Astrocyte of the cerebellum (primary cell): ENCODE measurements around the gene FBLN5.

Experiments
- DNase-seq: peaks from one replicate; pipeline ENCODE4 v3.0.0-alpha.2; 2011; ENCODE audit warnings: low read depth
- H3K4me3 ChIP-seq: 2 replicates; pipeline ENCODE4 v1.5.1; 2011; ENCODE audit warnings: mild to moderate bottlenecking, low read depth, low read length, moderate library complexity
- in situ Hi-C: cut with HindIII; loops from 2 replicates; pipeline ENCODE4 v1.10.0; 2017; ENCODE audit warnings: low sequenced_read_pairs
- TF ChIP-seq, protein P1 (sequence below): IDR thresholded peaks from 2 replicates; pipeline ENCODE4 v1.5.1; 2012; ENCODE audit warnings: low read length, low read depth, moderate library complexity, mild to moderate bottlenecking; ENCODE audit errors: missing control alignments

FBLN5 gene

DNA sequence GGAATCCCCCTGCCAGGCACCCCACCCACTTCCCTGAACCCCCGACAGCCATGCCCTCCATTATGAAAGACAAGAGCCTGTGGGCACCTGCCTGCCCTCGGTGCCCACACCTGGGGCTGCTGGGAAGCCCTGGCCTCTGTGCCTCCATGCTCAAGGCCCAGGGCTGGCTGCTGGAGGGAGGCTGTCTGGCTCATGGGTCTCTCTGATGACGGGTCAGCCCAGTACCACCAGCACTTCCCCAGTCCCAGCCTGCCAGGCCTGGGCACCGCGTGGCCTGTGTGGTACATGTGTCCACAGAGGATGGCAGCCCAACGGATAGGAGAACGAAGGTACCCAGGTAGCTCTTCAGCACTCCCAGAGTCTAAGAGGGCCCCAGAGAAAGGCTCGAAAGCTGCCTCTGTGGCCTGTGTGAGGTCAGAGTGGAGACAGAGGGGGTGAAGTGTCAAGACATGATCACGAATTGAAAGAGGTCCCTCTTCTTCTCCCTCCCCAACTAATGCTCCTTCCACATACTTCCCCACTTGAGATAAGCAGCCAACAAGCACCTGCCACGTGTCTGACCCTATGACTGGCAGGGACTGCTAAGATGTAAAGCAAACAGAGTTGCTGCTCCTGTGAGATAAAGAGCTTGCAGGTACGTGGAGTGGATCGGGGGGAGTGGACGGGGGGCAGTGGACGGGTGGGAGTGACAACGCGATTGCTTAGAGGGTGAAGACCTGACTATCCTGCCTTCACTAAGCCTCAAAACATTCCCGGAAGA, 21.2 kb downstream of the FBLN5 start:
- no peak overlapping the region for H3K4me3 ChIP-seq
- no peak for DNase-seq
- in situ Hi-C loops: no loop called here
- TF ChIP-seq, protein P1, sequence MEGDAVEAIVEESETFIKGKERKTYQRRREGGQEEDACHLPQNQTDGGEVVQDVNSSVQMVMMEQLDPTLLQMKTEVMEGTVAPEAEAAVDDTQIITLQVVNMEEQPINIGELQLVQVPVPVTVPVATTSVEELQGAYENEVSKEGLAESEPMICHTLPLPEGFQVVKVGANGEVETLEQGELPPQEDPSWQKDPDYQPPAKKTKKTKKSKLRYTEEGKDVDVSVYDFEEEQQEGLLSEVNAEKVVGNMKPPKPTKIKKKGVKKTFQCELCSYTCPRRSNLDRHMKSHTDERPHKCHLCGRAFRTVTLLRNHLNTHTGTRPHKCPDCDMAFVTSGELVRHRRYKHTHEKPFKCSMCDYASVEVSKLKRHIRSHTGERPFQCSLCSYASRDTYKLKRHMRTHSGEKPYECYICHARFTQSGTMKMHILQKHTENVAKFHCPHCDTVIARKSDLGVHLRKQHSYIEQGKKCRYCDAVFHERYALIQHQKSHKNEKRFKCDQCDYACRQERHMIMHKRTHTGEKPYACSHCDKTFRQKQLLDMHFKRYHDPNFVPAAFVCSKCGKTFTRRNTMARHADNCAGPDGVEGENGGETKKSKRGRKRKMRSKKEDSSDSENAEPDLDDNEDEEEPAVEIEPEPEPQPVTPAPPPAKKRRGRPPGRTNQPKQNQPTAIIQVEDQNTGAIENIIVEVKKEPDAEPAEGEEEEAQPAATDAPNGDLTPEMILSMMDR: no peak

DNA sequence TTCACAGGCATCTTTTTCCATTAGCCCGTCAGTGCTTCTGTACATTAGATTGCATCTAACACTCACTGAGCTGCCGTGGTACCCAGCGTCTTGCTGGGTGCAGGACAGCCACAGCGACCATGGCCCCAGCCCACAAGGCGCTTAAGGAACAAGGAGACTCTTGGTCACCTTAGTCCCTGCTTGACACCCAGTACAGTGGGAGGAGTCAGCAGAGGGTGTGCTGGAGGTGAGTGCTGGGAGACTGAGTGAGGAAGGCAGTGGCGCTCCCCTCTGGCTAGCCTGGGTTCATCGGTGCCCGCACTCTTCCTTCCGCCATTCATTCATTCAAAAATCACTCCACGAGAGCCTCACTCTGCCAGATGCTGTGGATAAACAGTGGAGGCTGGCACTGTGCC, 21.8 kb downstream of the FBLN5 start:
- no peak overlapping the region for H3K4me3 ChIP-seq
- TF ChIP-seq, protein P1: no peak
- no peak for DNase-seq
- in situ Hi-C loops: no loop called here

DNA sequence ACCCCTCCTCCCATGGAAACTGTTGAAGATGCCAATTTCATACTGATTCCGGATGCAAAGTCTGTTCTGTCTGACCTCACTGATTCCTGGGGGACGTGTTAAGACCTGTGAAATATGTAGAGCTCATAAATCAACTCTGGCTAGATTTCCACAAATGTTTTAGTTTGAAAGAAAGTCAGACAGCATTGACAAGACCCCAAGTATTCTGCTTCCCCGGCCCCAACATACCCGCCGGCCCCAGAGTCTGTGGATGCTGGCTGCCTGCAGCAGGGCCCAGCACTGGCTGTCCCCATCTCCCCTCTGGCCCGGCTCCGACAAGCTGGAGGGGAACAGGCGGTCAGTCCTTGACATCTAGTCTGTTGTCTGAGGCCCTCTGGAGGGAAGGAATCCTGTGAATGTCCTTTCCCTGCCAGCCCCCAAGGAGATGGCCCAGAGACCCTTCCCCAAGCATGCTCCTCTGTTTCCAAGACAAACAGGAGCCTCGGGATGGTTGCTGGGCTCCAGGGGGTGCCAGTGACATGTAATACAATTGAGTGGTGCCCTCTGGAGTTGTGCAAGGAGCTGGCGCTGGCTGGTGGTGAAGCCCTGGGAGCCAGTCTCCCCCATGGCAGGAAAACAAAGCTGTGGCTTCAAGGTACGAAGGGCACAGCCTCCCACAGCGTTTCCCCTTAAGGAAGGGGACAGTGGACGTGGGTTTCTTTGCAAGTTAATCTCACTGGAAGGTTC, 22.3 kb downstream of the FBLN5 start:
- no peak overlapping the region for H3K4me3 ChIP-seq
- in situ Hi-C loops: no loop called here
- TF ChIP-seq, protein P1: no peak
- DNase-seq: peak; percentile 44

DNA sequence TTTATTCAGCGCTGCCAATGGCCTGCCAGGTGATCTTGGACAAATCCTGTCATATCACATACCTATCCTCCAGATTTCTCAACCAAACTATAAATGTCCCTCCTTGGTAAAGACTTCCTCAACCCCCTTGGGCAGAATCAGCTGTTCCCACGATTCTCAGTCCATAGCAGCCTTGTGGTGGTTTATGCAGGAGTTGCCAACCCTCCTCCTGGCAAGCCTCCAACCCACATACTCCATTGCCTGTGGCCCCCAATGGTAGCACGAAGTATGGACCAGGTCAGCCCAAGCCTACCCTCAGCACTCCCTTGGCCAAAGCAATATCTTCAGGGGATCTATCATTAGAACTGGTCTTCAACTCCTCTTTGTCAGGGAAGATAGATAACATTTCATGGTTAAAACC, 27.0 kb downstream of the FBLN5 start:
- no peak for DNase-seq
- H3K4me3 ChIP-seq: no peak overlapping the region
- in situ Hi-C loops: no loop called here
- TF ChIP-seq, protein P1: no peak

DNA sequence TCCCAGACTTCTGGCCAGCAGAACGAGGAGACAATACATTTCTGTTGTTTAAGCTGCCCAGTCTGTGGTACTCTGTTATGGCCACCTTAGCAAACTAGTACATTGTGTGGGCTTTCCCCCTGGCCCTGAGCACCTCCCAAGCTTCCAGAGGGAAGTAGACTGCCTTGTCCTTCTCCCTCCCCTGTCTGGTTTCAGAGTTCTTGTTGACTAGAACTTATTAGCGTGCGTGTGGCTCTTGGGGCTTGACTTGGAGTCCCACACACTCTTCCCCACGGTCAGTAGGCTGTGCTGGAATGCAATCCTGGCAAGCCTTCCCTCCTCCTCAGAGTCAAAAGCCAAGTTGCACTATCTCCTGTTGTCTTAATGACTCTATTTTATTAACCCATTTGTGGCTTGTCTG, 27.7 kb downstream of the FBLN5 start:
- TF ChIP-seq, protein P1: no peak
- H3K4me3 ChIP-seq: no peak overlapping the region
- in situ Hi-C loops: loop anchor here (5.0 kb wide), 1 partner anchor 268 kb away; no protein-coding TSS in a partner anchor
- no peak for DNase-seq

DNA sequence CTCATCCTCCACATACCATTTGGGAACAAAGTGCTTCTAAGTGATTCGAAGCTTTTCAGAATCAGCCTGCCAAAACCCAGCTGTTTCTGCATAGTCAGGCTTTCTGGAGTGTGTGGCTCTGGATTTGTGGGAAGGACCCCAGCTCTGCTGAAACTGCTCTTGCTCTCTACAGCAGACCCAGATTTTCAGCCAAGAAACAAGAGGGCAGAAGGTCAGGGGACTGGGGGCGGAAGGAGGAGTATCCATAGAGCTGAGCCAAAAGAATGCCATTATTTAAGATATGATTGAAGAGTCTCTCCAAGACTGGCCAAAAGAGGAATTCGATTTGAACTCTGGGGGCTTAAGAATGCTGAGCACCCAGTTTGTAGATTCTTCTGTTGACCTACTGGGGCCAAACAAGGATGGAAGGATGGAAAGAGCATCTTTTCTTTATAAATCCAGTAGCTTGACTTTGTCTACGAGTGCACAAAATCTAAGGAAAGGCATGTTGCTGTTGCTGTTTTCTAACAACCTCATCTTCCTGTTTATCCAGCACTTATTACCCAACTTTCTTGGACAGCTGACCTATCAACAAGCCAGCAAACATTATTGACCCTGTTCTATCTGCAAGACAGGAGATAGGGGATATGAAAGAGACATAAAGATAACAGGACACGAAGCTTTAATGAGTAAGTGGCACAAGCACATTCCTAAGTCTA, 29.2 kb downstream of the FBLN5 start:
- TF ChIP-seq, protein P1: no peak
- no peak overlapping the region for H3K4me3 ChIP-seq
- no peak for DNase-seq
- in situ Hi-C loops: loop anchor here (5.0 kb wide), 1 partner anchor 266 kb away; no protein-coding TSS in a partner anchor
